HL-60 (cell line): Measurements from ENCODE around the gene CEBPB.

Experiments used
- CTCF ChIP-seq: IDR thresholded peaks from one replicate; pipeline ENCODE4 v1.5.1; 2011; ENCODE audit warnings: low read length, control low read depth, inconsistent platforms; ENCODE audit not compliant: insufficient read depth
- REST ChIP-seq: IDR thresholded peaks from 2 replicates; pipeline ENCODE4 v1.6.1; 2012; ENCODE audit warnings: low read depth; ENCODE audit not compliant: insufficient replicate concordance
- SPI1 ChIP-seq: IDR thresholded peaks from 2 replicates; pipeline ENCODE4 v1.6.1; 2012; ENCODE audit warnings: low read depth, mild to moderate bottlenecking, borderline replicate concordance

GRCh38 chr20:50221501-50222308 is 31.1 kb downstream of the CEBPB start:
- no peak for TF ChIP-seq CTCF
- TF ChIP-seq SPI1 = no peak
- peak; percentile 15 for TF ChIP-seq REST
